Liver (tissue), 9 donors: Measurements from ENCODE around the gene SNX19. TPM values are rescaled to one million over a fixed set of nuclear protein-coding genes. Genes with fewer than 3 reads are reported as not detected.

ENCODE experiments used
- DNase-seq: peaks from one replicate; pipeline ENCODE4 v3.0.0-alpha.2; 2017; ENCODE audit warnings: low spot score
- H3K27ac ChIP-seq, 2 donors: one replicate each; pipeline ENCODE4 v1.7.0; 2013; ENCODE audit warnings: inconsistent platforms in 2 of 2, low read length in 2 of 2, control low read depth in 1 of 2, low read depth in 1 of 2, mild to moderate bottlenecking in 1 of 2
- H3K27me3 ChIP-seq, 4 donors: one replicate each; pipeline versions ENCODE4 v1.6.1 to v1.7.0; 2013; ENCODE audit warnings: low read length in 3 of 4, inconsistent platforms in 1 of 4, mild to moderate bottlenecking in 1 of 4, moderate library complexity in 1 of 4; ENCODE audit not compliant: control insufficient read depth in 4 of 4, insufficient read depth in 4 of 4
- H3K36me3 ChIP-seq, 4 donors: one replicate each; pipeline versions ENCODE4 v1.6.1 to v1.7.0; 2013; ENCODE audit warnings: low read length in 3 of 4, mild to moderate bottlenecking in 3 of 4, low read depth in 1 of 4, moderate library complexity in 1 of 4; ENCODE audit not compliant: control insufficient read depth in 4 of 4, insufficient read depth in 3 of 4
- H3K4me1 ChIP-seq, 4 donors: one replicate each; pipeline versions ENCODE4 v1.6.1 to v1.7.0; 2013; ENCODE audit warnings: low read length in 3 of 4, mild to moderate bottlenecking in 3 of 4, moderate library complexity in 1 of 4; ENCODE audit not compliant: control insufficient read depth in 4 of 4, insufficient read depth in 4 of 4
- H3K4me3 ChIP-seq, 3 donors: one replicate each; pipeline versions ENCODE4 v1.6.1 to v1.7.0; 2013; ENCODE audit warnings: low read length in 3 of 3, control low read depth in 1 of 3, low read depth in 1 of 3, mild to moderate bottlenecking in 1 of 3
- H3K9ac ChIP-seq, 2 donors: one replicate each; pipeline ENCODE4 v1.7.0; 2013; ENCODE audit warnings: low read length in 2 of 2, mild to moderate bottlenecking in 2 of 2, moderate library complexity in 2 of 2, control low read depth in 1 of 2, low read depth in 1 of 2
- H3K9me3 ChIP-seq, 4 donors: one replicate each; pipeline versions ENCODE4 v1.6.1 to v1.7.0; 2013; ENCODE audit warnings: low read length in 3 of 4; ENCODE audit not compliant: control insufficient read depth in 4 of 4
- ATF3 ChIP-seq: IDR thresholded peaks from 2 replicates; pipeline ENCODE4 v1.6.1; 2016; ENCODE audit warnings: antibody characterized with exemption
- CTCF ChIP-seq: fragments of 150-350 bp; IDR thresholded peaks from 2 replicates; pipeline ENCODE4 v1.5.1; 2017; ENCODE audit warnings: improper control_type of control experiment, low read depth, low read length; ENCODE audit not compliant: missing input control
- EGR1 ChIP-seq, 2 donors: IDR thresholded peaks; 2 replicates each; pipeline ENCODE4 v1.6.1; 2016 to 2018; ENCODE audit warnings: antibody characterized with exemption in 2 of 2, low read depth in 2 of 2
- FOXA1 ChIP-seq: IDR thresholded peaks from 2 replicates; pipeline ENCODE4 v1.6.1; 2016; ENCODE audit warnings: antibody characterized with exemption
- FOXA2 ChIP-seq: IDR thresholded peaks from 2 replicates; pipeline ENCODE4 v1.6.1; 2016; ENCODE audit warnings: antibody characterized with exemption
- HNF4A ChIP-seq, 2 donors: conservative IDR thresholded peaks; 2 replicates each; pipeline ENCODE4 v1.6.1; 2016; ENCODE audit warnings: antibody characterized with exemption in 2 of 2, mild to moderate bottlenecking in 2 of 2
- HNF4G ChIP-seq: IDR thresholded peaks from 2 replicates; pipeline ENCODE4 v1.6.1; 2016; ENCODE audit warnings: antibody characterized with exemption
- JUND ChIP-seq, 2 donors: IDR thresholded peaks; 2 replicates each; pipeline ENCODE4 v1.6.1; 2016; ENCODE audit warnings: antibody characterized with exemption in 2 of 2
- MAX ChIP-seq: IDR thresholded peaks from 2 replicates; pipeline ENCODE4 v1.6.1; 2016; ENCODE audit warnings: antibody characterized with exemption
- NR2F2 ChIP-seq: IDR thresholded peaks from 2 replicates; pipeline ENCODE4 v1.6.1; 2016; ENCODE audit warnings: antibody characterized with exemption
- RAD21 ChIP-seq, 2 donors: IDR thresholded peaks; 2 replicates each; pipeline ENCODE4 v1.6.1; 2016; ENCODE audit warnings: antibody characterized with exemption in 2 of 2, mild to moderate bottlenecking in 2 of 2
- REST ChIP-seq: IDR thresholded peaks from 2 replicates; pipeline ENCODE4 v1.6.1; 2016; ENCODE audit warnings: antibody characterized with exemption, mild to moderate bottlenecking
- RXRA ChIP-seq, 2 donors: IDR thresholded peaks; 2 replicates each; pipeline ENCODE4 v1.6.1; 2017 to 2018; ENCODE audit warnings: antibody characterized with exemption in 2 of 2, mild to moderate bottlenecking in 1 of 2
- SP1 ChIP-seq: IDR thresholded peaks from 2 replicates; pipeline ENCODE4 v1.6.1; 2018; ENCODE audit warnings: antibody characterized with exemption, mild to moderate bottlenecking
- TAF1 ChIP-seq: conservative IDR thresholded peaks from 2 replicates; pipeline ENCODE4 v1.6.1; 2016; ENCODE audit warnings: antibody characterized with exemption, mild to moderate bottlenecking
- YY1 ChIP-seq: IDR thresholded peaks from 2 replicates; pipeline ENCODE4 v1.6.1; 2016; ENCODE audit warnings: antibody characterized with exemption, mild to moderate bottlenecking
- WGBS: extraction: QIAGEN DNeasy Blood & Tissue Kit; methylation state at CpG from one replicate; pipeline ENCODE4 v1.1.7; 2013; 5-methylcytosine and 5-hydroxymethylcytosine counted together
- polyA plus RNA-seq, 2 donors: library from polyadenylated mRNA; stranded (reverse) in 1 of 2; unstranded in 1 of 2; fragments of 200-250 nt in 1 of 2; fragments of >200 nt in 1 of 2; fragmentation: Nextera tagmentation in 1 of 2; extraction: Ambion mirVana in 1 of 2; gene quantifications; one replicate each; pipeline versions ENCODE4 v1.2.1 to v1.2.3, GENCODE V29; 2013 to 2015
- total RNA-seq, 2 donors: library from RNA; depleted of rRNA; stranded (reverse); fragments of >200 nt; gene quantifications; one replicate each; pipeline ENCODE4 v1.2.3, GENCODE V29; 2014
- donor health status: healthy.
- donor health status: healthy.
- donor health status: healthy.
- donor health status: healthy.
- donor health status: healthy.

SNX19 gene
- total and polyA plus RNA-seq, 4 donors, result 16.5 to 94.5 (median 32.7) TPM

GRCh38 chr11:130894322-130895025, 21.8 kb downstream of the SNX19 start:
- Histone ChIP-seq H3K4me1 (peaks cover 4 to 28% (median 23%) of the 10 kb centered on the region in 4 donors), H3K27me3 (no peaks in the 10 kb centered on the region), H3K9ac (peak overlapping the region in 1 of 2 donors; percentile 26), H3K27ac (peak overlapping the region in 1 of 2 donors; percentile 30), H3K36me3 (peaks cover 6 to 24% (median 20%) of the 10 kb centered on the region in 4 donors), H3K4me3 (no peak overlapping the region), H3K9me3 (no peaks in the 10 kb centered on the region)
- 22% methylated on average over 6 of the region's 6 CpGs for WGBS
- TF ChIP-seq RXRA (IDR thresholded peaks at IDR 0.05) (no peak), RAD21 (IDR thresholded peaks at IDR 0.05) (peak; percentile 90 to 93), FOXA2 (peak; percentile 22), JUND (IDR thresholded peaks at IDR 0.05) (no peak), HNF4G (no peak), YY1 (no peak), HNF4A (conservative IDR thresholded peaks at IDR 0.05) (no peak), CTCF (peak; percentile 96)
- peak; percentile 76 for DNase-seq

GRCh38 chr11:130892861-130893260, 23.4 kb downstream of the SNX19 start:
- no peaks in the 10 kb centered on the region for H3K27me3 ChIP-seq
- TF ChIP-seq HNF4G (no peak), ATF3 (no peak), SP1 (no peak), TAF1 (no peak), RXRA (IDR thresholded peaks at IDR 0.05) (no peak), FOXA2 (no peak), REST (no peak), HNF4A (conservative IDR thresholded peaks at IDR 0.05) (no peak), MAX (no peak), JUND (IDR thresholded peaks at IDR 0.05) (no peak), FOXA1 (no peak), EGR1 (IDR thresholded peaks at IDR 0.05; ENCODE audit: low read depth in 2 of 2) (no peak), RAD21 (IDR thresholded peaks at IDR 0.05) (no peak), CTCF (no peak), NR2F2 (no peak)
- no peak for DNase-seq
- no peak overlapping the region for H3K4me3 ChIP-seq
- peaks cover 4 to 25% (median 18%) of the 10 kb centered on the region in 4 donors for H3K4me1 ChIP-seq
- H3K9ac ChIP-seq, result no peak overlapping the region
- H3K27ac ChIP-seq, result no peak overlapping the region
- peaks cover 6 to 24% (median 12%) of the 10 kb centered on the region in 4 donors for H3K36me3 ChIP-seq
- WGBS, result 93% methylated on average over 4 of the region's 4 CpGs
- H3K9me3 ChIP-seq, result no peaks in the 10 kb centered on the region
